ENCODE data around the gene KIF1B. TPM values are rescaled to one million over a fixed set of nuclear protein-coding genes. Genes with fewer than 3 reads are reported as not detected.
A peak's percentile ranks its signal among the peaks of the same experiment; 100 is the strongest.

KIF1B gene
- total RNA-seq, 1 experiment from 2014 or later, result 70.1 TPM

- TF ChIP-seq FOXP4 (CRISPR knock-in tag; IDR thresholded peaks at IDR 0.05), result no peak
- TF ChIP-seq TCF7 (CRISPR knock-in tag; IDR thresholded peaks at IDR 0.05; ENCODE audit: low read depth), result no peak
These were observed 41.4 kb upstream of the KIF1B start (continued) for GRCh38 chr1:10168912-10169514.

DNA sequence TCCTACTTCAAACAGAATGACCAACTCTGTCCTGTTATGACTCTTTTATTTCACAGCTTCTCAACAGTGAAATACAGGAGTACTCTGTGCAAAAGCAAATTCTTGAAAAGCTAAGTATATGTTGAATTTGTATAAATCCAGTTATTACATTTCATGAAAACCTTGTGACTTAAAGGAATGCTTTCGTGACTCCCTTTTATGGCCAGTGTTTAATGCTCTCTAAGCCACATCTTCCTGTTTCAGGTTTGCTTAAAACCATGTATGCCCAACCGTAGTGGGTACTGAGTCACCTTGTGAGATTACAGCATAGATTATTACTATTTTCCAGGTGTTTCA is 40.2 kb upstream of the KIF1B start:
- ATAC-seq (no peak), DNase-seq (ENCODE audit: low spot score) (no peak)
- TF ChIP-seq CREB1 (CRISPR knock-in tag; IDR thresholded peaks at IDR 0.05), result no peak
- TF ChIP-seq, protein P1, sequence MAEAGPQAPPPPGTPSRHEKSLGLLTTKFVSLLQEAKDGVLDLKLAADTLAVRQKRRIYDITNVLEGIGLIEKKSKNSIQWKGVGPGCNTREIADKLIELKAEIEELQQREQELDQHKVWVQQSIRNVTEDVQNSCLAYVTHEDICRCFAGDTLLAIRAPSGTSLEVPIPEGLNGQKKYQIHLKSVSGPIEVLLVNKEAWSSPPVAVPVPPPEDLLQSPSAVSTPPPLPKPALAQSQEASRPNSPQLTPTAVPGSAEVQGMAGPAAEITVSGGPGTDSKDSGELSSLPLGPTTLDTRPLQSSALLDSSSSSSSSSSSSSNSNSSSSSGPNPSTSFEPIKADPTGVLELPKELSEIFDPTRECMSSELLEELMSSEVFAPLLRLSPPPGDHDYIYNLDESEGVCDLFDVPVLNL (CRISPR knock-in tag; IDR thresholded peaks at IDR 0.05; ENCODE audit: borderline replicate concordance, low read depth), result no peak
- no peak for TF ChIP-seq ZNF138 (CRISPR knock-in tag; conservative IDR thresholded peaks at IDR 0.05)
- TF ChIP-seq, protein P2, sequence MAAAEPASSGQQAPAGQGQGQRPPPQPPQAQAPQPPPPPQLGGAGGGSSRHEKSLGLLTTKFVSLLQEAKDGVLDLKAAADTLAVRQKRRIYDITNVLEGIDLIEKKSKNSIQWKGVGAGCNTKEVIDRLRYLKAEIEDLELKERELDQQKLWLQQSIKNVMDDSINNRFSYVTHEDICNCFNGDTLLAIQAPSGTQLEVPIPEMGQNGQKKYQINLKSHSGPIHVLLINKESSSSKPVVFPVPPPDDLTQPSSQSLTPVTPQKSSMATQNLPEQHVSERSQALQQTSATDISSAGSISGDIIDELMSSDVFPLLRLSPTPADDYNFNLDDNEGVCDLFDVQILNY (CRISPR knock-in tag; IDR thresholded peaks at IDR 0.05), result no peak
- no peak for TF ChIP-seq JAZF1 (CRISPR knock-in tag; IDR thresholded peaks at IDR 0.05)
- TF ChIP-seq AR (CRISPR knock-in tag; IDR thresholded peaks at IDR 0.05), result no peak
- Mint-ChIP-seq H3K4me3 (no peak overlapping the region), H3K27ac (no peak overlapping the region; the same call in 1 of the 2 replicates), H3K4me1 (no peaks in the 10 kb centered on the region), H3K27me3 (ENCODE audit: low read depth) (no peaks in the 10 kb centered on the region), H3K36me3 (peaks cover 53% of the 10 kb centered on the region), H3K9me3 (peaks cover 5% of the 10 kb centered on the region; the same call in 1 of the 2 replicates)
- ChIA-PET POLR2A (no interaction called here), CTCF (interaction anchor here (0.5 kb wide), 1 partner anchor 609 kb away, joined by 3 read pairs; no protein-coding TSS in a partner anchor)

- H3K27me3 Mint-ChIP-seq (ENCODE audit: low read depth), result no peaks in the 10 kb centered on the region
These were observed 39.1 kb upstream of the KIF1B start for GRCh38 chr1:10171105-10171767.

More at GRCh38 chr1:10171105-10171767, 39.1 kb upstream of the KIF1B start:
- no peak overlapping the region for H3K4me3 Mint-ChIP-seq
- peaks cover 50% of the 10 kb centered on the region for H3K36me3 Mint-ChIP-seq
- ChIA-PET POLR2A (no interaction called here), CTCF (no interaction called here)
- TF ChIP-seq GABPB1 (CRISPR knock-in tag; IDR thresholded peaks at IDR 0.05) (peak; percentile 48; the same call in 1 of the 2 replicates), PREB (CRISPR knock-in tag; IDR thresholded peaks at IDR 0.05; ENCODE audit: borderline replicate concordance) (no peak), MXD4 (CRISPR knock-in tag; IDR thresholded peaks at IDR 0.05; ENCODE audit: borderline replicate concordance) (no peak)
- H3K4me1 Mint-ChIP-seq, result no peaks in the 10 kb centered on the region
- ATAC-seq, result no peak
- DNase-seq (ENCODE audit: low spot score), result no peak
- H3K27ac Mint-ChIP-seq, result no peak overlapping the region
- peaks cover 12% of the 10 kb centered on the region for H3K9me3 Mint-ChIP-seq
